GM12892 (cell line): ENCODE measurements around the gene CRP.

Experiments
- POLR2A ChIP-seq: IDR thresholded peaks from 2 replicates; pipeline ENCODE4 v1.6.1; 2011; ENCODE audit warnings: low read depth, low read length, control low read depth
- POLR2AphosphoS5 ChIP-seq: IDR thresholded peaks from 2 replicates; pipeline ENCODE4 v1.6.1; 2011; ENCODE audit warnings: low read depth, low read length, control low read depth

DNA sequence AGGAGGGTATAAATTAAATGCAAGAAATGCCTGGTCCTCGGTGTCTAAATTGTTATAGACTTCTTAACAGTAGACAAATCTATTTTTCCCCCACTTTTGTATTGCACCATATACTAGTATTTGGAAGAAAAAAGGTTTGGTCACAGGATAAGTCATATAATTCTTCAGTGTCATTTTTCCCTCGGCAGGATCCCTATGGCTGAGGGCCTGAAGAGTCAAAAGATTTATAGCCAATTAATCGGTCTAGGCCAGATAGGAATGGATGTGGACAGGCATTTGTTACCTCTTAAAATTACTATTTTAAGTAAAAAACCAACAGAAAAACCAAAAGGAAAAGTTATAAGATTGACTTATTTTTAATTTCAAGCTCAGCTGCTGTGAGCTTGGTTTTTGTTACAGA is 45.6 kb downstream of the CRP start:
- TF ChIP-seq POLR2A (no peak), POLR2AphosphoS5 (no peak)
